Hematopoietic multipotent progenitor cell treated with erythropoietin and hydrocortisone succinate and interleukin-3 and kit ligand, for 4 days (in vitro differentiated cells): ENCODE measurements around the gene PYGB.
A peak's percentile ranks its signal among the peaks of the same experiment; 100 is the strongest.
"Not testable (repeated sequence)": the region's sequence is repeated elsewhere in the genome, so short reads cannot be mapped to it uniquely, and the experiment has no call there.

Experiments used
- DNase-seq: peaks from one replicate; pipeline ENCODE4 v3.0.0-alpha.2; 2015

The PYGB gene

DNA sequence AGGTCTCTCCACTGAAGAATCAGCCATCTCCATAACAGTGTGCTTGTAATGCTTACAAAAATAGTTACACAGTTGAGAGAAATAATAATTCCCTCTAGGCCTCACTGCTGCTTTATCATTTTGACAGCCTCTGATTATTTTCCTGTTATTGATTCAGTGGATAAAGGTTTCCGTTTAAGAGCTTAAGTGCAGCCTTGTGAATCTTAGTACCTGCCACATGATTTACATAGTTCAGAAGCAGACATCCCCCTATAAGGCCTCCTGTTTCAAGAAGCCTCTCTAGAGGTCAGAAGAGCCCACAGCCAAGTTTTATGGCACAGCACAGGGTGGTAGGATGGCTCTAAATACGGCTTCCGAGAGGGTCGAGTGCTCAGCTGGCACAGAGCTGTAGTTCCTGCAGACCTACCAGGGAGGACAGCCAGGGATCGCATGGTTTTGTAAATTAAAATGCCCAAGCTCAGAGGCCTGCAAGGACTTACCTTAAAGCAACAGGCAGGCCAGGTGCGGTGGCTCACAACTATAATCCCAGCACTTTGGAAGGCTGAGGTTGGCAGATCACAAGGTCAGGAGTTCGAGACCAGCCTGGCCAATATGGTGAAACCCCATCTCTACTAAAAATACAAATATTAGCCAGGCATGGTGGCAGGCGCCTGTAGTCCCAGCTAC lies 17.6 kb upstream of the PYGB start:
- no peak for DNase-seq

- no peak for DNase-seq
Measured at GRCh38 chr20:25233016-25233772, 14.7 kb upstream of the PYGB start.

DNA sequence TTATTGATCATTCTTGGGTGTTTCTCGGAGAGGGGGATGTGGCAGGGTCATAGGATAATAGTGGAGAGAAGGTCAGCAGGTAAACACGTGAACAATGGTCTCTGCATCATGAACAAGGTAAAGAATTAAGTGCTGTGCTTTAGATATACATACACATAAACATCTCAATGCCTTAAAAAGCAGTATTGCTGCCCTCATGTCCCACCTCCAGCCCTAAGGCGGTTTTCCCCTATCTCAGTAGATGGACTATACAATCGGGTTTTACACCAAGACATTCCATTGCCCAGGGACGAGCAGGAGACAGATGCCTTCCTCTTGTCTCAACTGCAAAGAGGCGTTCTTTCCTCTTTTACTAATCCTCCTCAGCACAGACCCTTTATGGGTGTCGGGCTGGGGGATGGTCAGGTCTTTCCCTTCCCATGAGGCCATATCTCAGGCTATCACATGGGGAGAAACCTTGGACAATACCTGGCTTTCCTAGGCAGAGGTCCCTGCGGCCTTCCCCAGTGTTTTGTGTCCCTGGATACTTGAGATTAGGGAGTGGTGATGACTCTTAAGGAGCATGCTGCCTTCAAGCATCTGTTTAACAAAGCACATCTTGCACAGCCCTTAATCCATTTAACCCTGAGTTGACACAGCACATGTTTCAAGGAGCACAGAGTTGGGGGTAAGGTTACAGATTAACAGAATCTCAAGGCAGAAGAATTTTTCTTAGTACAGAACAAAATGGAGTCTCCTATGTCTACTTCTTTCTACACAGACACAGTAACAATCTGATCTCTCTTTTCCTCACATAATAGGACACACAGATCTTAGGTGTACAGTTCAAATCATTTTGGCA lies 13.7 kb upstream of the PYGB start:
- DNase-seq = not testable (repeated sequence)

DNA sequence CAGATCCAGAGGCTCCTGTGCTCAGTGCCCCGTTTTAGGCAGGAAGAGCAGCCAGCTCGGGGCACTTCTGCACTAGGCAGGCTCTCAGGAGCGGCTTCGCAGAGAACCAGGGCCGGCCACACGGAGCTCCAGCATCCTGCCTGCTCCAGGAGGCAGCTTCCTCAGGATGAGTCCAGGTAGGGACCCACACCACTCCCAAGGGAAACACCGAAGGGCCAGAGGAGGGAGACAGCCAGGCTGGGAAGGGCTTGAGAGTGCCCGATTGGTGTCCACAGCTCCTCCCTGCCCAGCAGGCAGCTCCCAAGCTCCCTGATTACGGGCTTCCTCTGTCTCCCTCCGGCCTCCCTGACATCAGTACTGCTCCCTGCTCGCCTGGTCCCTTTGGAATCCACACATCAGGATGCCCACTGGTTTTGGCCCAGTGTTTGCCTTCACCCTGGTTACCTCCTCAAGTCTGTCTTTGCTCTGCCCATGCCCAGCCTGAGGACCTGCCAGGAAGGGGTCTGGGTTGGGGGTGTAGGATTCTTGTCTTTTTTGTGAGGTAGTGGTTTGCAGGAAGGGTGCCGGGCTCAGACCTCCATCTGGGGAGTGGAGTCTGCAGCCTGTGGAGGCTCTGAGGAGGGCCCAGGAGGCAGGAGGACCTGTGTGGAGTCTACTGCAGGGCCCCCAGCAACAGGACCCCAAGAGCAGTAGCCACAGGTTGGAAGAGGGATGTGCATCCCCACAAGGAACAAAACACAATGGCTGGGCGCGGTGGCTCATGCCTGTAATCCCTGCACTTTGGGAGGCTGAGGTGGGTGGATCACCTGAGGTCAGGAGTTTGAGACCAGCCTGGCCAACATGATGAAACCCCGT lies 11.2 kb upstream of the PYGB start:
- no peak for DNase-seq

- DNase-seq = peak; percentile 43
Measured at GRCh38 chr20:25237610-25238318, 10.1 kb upstream of the PYGB start.

DNA sequence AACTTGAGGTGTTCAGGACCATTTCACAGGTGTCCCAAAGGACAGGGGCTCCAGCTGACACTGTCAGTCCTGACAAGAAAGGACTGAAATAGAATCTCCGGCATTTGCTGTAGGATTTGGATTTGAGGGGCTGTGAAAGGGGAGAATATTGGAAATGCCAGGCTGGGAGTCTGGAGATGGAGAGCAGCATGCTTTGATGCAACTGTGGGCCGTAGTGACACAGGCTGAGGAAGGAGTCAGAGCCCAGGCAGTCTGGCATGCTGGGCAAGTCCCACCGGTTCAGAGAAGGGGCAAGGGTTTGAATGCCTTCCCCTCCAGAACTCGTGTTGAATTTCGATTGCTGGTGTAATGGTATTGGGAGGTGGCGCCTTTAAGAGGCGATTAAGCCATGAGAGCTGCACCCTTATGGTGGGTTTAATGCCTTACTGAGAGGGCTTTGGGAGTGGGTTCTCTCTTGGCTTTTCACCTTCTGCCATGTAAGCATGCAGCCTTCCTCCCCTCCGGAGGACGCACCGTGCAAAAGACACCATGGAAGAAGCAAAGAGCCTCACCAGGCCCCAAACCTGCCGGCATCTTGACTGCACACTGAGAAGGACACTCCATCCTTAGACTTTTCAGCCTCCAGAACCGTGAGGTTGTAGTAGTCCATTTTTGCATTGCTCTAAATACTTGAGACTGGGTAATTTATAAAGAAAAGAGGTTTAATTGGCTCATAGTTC lies 9.4 kb upstream of the PYGB start:
- no peak for DNase-seq

GRCh38 chr20:25239387-25240370 lies 8.2 kb upstream of the PYGB start:
- no peak for DNase-seq

DNA sequence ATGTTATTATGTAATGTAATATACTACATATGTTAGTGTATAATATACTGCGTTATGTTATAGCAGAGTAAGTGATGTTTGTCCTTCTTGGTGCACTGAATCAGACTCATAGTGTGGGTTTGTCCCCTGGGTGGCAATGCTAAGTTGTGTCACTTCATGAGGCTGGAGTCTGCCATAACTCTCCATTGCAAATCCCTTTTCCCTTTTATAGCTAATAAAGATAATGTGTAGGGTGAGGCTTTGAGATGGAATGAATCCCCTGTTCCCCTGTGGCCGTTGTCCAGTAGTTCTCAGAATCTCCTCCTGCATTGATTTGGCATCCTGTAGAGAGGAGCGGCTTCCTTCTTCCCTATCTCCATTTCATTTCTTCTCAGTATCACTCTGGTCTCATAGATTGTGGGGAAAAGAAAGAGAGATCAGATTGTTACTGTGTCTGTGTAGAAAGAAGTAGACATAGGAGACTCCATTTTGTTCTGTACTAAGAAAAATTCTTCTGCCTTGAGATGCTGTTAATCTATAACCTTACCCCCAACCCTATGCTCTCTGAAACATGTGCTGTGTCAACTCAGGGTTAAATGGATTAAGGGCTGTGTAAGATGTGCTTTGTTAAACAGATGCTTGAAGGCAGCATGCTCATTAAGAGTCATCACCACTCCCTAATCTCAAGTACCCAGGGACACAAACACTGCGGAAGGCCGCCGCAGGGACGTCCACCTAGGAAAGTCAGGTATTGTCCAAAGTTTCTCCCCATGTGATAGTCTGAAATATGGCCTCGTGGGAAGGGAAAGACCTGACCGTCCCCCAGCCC lies 6.8 kb upstream of the PYGB start:
- DNase-seq = not testable (repeated sequence)

GRCh38 chr20:25241659-25241955 lies 6.3 kb upstream of the PYGB start:
- DNase-seq = not testable (repeated sequence)

DNA sequence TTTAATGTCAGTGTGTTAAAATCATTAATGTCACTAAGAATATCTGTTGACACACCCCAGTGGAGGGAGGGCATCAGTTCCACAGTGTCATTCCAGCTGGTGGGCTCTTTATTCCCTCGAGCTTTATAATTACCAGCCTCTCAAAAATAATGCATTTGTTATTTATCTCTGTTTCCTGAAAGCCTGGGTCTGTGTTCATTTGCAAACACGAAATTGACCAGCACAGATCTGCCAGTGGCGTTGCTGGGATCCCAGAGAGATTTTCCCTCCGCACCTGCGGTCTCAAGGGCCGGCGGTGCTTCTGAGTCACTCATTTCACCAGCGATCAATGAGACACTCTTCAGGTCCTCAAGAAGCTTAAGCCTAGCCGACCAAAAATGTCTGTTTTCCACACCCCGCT lies 5.7 kb upstream of the PYGB start:
- DNase-seq = no peak

DNA sequence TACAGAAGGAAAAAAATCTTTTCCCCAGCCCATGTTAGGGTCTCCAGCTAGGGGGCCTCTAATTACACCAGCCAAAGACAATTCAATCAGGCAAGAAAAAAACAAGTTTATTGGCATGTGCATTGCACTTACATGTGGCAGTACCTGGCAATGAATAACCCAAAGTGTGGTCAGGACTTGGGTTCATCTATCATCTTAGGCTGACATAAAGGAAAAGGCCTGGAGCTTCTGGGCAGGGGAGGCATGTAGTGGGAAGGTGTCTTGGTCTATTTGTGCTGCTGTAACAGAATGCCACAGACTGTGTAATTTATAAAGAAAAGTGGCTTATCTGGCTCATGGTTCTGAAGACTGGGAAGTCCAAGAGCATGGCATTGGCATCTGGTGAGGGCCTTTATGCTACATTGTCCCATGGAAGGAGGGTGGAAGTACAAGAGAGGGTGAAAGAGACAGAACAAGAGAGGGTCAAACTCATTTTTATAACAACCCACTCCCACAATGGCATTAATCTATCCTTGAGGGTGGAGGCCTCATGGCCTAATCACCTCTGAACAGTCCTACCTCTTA lies 4.4 kb upstream of the PYGB start:
- no peak for DNase-seq

- no peak for DNase-seq
Measured at GRCh38 chr20:25244976-25245375, 2.9 kb upstream of the PYGB start.

DNA sequence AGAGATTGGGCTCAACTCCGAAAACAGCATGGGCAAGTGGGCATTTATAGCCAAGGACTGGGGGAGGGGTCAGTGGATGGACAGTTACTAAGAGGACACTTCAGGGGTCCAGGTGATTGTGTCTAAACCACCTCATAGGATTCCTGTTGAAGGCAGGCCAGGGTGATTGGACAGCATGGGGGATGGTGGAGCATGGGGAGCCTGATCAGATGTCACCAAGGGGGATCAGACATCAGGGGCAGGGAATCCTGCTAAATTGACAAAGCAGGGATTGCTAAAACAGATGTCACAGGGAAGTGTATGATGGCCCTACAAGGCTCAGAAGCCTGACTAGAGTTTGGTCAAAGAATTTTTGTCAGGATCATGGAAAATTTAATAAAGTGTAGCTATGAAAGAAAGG lies 2.4 kb upstream of the PYGB start:
- no peak for DNase-seq

DNA sequence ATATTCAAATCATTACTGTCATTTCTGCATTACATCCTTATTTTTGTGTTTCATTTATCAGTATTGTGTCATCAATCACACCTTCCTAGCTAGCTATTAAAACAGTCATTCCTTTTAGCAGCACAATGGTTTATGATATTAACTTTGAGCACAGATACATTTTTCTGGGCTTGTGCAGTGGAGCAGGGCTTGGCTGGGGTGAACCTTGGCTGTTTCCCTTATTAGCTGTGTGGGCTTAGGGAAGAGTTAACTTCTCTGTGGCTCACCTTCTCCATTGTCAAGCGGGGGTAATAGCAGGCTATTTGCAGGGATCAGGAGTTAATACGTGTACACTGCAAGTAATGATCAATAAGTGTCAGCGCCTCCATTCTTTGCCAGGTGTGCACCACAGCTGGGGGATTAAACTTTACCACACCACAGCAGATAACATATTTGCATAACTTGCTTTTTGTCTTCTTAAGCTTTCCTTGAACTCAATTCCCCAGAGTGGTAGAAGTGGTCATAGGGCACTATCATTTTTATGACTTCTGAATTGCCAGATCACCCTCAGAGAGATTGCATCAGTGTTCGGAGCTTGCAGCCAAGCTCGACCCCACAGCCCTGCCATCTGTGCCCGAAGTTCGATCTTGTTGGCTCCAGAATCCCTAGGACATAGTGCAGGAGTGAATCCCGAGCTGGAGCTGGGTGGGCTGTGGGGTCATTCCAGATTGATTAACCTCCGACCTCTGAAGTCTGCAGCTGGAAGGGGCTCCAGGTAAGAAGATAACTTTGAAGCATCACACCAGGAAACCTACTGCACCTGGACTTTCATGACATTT lies 1.5 kb upstream of the PYGB start:
- DNase-seq = no peak

GRCh38 chr20:25247000-25247517 lies 826 bp upstream of the PYGB start:
- peak; percentile 69 for DNase-seq

- DNase-seq = peak; percentile 48
Measured at GRCh38 chr20:25247518-25247955, 348 bp upstream of the PYGB start.

- no peak for DNase-seq
Measured at GRCh38 chr20:25248786-25249172, 894 bp downstream of the PYGB start.
